Chondrocyte (in vitro differentiated cells): Measurements from ENCODE around the gene SLC2A2. TPM values are rescaled to one million over a fixed set of nuclear protein-coding genes. Genes with fewer than 3 reads are reported as not detected.

ENCODE experiments used
- DNase-seq: peaks from one replicate; pipeline ENCODE4 v3.0.0; 2021; ENCODE audit warnings: mixed read lengths, low spot score
- H3K27ac Mint-ChIP-seq: one replicate; pipeline ENCODE4 v1.8.0; 2021; ENCODE audit warnings: mild to moderate bottlenecking, moderate library complexity, mixed read lengths; ENCODE audit not compliant: unreplicated experiment
- H3K27me3 Mint-ChIP-seq: 2 replicates; pipeline ENCODE4 v1.8.0; 2021; ENCODE audit warnings: low read depth, mixed read lengths
- H3K36me3 Mint-ChIP-seq: 2 replicates; pipeline ENCODE4 v1.8.0; 2021; ENCODE audit warnings: low read depth, mixed read lengths
- H3K4me1 Mint-ChIP-seq: 2 replicates; pipeline ENCODE4 v1.8.0; 2021; ENCODE audit warnings: low read depth, mild to moderate bottlenecking, mixed read lengths
- H3K4me3 Mint-ChIP-seq: one replicate; pipeline ENCODE4 v1.8.0; 2021; ENCODE audit warnings: mild to moderate bottlenecking, moderate library complexity, mixed read lengths; ENCODE audit not compliant: unreplicated experiment
- H3K9me3 Mint-ChIP-seq: 2 replicates; pipeline ENCODE4 v1.8.0; 2021; ENCODE audit warnings: low read depth, mixed read lengths
- total RNA-seq: library from RNA; stranded (reverse); gene quantifications from 3 replicates; pipeline ENCODE4 v1.2.1, GENCODE V29; 2021
- TF ChIP-seq, protein P1 (sequence below): fragments of 200-600 bp; sonication (generic); IDR thresholded peaks from 2 replicates; pipeline ENCODE4 v1.5.0; 2021; ENCODE audit warnings: antibody characterized with exemption, mild to moderate bottlenecking, moderate library complexity

Gene SLC2A2
- total RNA-seq, 1 donor from 2014 or later = not detected

DNA sequence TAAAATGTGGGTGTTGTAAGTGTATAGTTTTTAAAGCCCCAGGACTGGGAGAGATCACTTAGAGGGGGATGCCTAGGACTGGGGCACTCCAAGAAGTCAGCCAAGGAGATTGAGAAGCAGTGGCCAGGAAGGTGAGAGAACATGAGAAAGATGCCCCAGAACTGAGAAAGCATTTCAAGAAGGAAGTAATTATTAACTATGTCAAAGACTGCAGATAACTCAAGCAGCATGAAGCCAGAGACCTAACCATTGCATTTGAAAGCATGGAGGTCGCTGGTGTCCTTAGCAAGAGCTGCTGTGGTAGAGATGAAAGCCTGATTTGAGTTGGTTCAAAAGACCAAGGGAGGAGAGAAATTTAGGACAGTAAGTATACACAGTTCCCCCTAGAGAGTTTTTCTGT, 30.6 kb upstream of the SLC2A2 start:
- peaks cover 2% of the 10 kb centered on the region for H3K36me3 Mint-ChIP-seq
- DNase-seq = no peak
- no peaks in the 10 kb centered on the region for H3K27me3 Mint-ChIP-seq
- H3K27ac Mint-ChIP-seq = no peak overlapping the region
- H3K4me1 Mint-ChIP-seq = no peaks in the 10 kb centered on the region
- TF ChIP-seq, protein P1, sequence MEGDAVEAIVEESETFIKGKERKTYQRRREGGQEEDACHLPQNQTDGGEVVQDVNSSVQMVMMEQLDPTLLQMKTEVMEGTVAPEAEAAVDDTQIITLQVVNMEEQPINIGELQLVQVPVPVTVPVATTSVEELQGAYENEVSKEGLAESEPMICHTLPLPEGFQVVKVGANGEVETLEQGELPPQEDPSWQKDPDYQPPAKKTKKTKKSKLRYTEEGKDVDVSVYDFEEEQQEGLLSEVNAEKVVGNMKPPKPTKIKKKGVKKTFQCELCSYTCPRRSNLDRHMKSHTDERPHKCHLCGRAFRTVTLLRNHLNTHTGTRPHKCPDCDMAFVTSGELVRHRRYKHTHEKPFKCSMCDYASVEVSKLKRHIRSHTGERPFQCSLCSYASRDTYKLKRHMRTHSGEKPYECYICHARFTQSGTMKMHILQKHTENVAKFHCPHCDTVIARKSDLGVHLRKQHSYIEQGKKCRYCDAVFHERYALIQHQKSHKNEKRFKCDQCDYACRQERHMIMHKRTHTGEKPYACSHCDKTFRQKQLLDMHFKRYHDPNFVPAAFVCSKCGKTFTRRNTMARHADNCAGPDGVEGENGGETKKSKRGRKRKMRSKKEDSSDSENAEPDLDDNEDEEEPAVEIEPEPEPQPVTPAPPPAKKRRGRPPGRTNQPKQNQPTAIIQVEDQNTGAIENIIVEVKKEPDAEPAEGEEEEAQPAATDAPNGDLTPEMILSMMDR = no peak
- H3K4me3 Mint-ChIP-seq = no peak overlapping the region
- no peaks in the 10 kb centered on the region for H3K9me3 Mint-ChIP-seq

DNA sequence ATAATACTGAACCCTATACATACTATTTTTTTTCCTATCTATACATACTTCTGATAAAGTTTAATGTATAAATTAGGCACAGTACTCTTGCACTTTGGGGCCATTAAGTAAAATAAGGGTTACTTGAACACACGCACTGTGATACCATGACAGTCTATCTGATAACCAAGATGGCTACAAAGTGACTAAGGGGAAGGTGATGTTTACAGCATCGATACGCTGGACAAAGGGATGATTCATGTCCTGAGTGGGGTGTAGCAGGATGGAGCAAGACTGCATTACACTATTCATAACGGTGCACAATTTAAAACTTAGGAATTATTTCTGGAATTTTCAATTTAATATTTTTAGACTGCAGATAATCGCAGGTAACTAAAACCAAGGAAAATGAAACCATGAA, 30.0 kb upstream of the SLC2A2 start:
- H3K27me3 Mint-ChIP-seq = no peaks in the 10 kb centered on the region
- H3K4me3 Mint-ChIP-seq = no peak overlapping the region
- no peak overlapping the region for H3K27ac Mint-ChIP-seq
- no peaks in the 10 kb centered on the region for H3K36me3 Mint-ChIP-seq
- no peaks in the 10 kb centered on the region for H3K9me3 Mint-ChIP-seq
- TF ChIP-seq, protein P1 = no peak
- no peaks in the 10 kb centered on the region for H3K4me1 Mint-ChIP-seq
- no peak for DNase-seq

DNA sequence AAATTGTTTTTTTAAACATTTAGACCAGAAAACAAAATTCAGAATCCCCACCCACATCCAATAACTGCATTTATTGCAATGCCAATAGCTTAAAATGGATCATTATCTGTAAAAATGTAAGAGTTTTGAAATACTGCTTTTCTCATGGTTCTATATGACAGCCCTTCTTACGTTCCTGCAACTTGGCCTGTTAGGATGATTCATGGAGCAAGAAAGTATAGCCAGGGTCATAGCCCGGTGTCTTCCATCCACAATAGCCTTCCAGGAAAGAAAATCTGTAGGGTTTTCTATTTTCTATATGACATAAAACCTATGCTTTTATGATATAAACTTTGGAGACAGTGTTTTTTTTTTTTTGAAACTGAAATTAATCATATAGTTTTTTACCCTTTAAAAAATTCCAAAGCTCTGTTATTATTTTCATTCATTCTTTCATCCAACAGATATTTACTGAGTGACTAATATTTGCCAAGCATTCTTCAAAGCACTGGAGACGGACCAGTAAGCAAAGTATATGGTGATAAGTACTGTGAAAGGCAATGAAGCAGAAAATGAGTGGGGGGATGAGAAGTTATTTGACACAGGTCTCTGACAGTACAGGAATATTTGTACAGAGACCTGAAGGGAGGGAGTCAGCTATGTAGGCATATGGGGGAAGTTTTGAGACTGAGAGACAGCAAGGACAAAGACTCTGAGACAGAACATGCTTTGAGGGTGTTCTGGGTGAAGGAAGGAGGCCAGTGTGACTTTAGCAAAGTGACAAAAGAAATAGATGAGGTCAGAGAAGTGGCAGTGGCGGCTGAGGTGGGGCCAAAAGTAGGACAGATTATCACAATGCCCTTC, 29.0 kb upstream of the SLC2A2 start:
- H3K27me3 Mint-ChIP-seq = no peaks in the 10 kb centered on the region
- no peak for DNase-seq
- H3K4me3 Mint-ChIP-seq = no peak overlapping the region
- H3K36me3 Mint-ChIP-seq = no peaks in the 10 kb centered on the region
- TF ChIP-seq, protein P1 = no peak
- H3K9me3 Mint-ChIP-seq = no peaks in the 10 kb centered on the region
- H3K4me1 Mint-ChIP-seq = no peaks in the 10 kb centered on the region
- peak overlapping the region; percentile 57 for H3K27ac Mint-ChIP-seq

DNA sequence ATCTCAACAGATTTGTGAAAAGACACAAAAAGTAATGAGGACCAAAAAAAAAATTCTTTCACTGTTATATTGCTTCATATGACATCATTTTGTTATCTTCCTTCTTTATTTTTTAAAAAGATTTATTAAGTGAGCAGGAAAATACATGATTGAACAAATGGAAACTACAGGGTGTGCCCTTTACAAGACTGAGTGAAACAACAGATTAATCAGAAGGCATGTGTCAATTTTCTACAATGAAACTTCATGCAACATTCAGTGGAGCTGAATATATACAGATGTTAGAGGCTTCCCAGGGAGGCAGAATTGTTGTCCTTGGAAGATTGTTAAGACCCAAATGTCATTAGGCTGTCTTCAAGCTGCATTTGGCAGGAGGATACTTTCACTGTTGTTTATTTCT, 28.4 kb upstream of the SLC2A2 start:
- Mint-ChIP-seq H3K27me3 (no peaks in the 10 kb centered on the region), H3K36me3 (no peaks in the 10 kb centered on the region), H3K9me3 (no peaks in the 10 kb centered on the region), H3K27ac (no peak overlapping the region), H3K4me1 (no peaks in the 10 kb centered on the region), H3K4me3 (no peak overlapping the region)
- TF ChIP-seq, protein P1 = peak; percentile 21
- no peak for DNase-seq

DNA sequence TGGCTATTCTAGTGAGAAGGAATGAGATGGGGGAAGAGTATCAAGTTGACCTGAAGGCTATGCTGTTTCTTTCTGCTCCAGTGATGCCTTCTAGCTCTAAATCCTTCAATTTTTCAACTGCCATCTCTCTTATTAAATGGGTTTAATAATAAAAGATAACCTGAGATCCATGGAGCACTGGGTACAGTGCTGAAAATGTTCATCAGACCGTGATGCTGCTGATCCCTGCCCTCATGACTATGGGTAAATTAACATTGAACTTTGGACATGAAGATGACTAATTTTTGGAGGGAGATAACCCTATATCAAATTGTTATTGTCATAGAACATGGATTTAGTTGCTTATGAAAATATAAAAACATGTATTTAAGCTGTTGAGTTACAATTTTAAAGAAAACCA, 27.7 kb upstream of the SLC2A2 start:
- no peaks in the 10 kb centered on the region for H3K9me3 Mint-ChIP-seq
- no peak overlapping the region for H3K27ac Mint-ChIP-seq
- no peaks in the 10 kb centered on the region for H3K36me3 Mint-ChIP-seq
- no peaks in the 10 kb centered on the region for H3K27me3 Mint-ChIP-seq
- no peak overlapping the region for H3K4me3 Mint-ChIP-seq
- H3K4me1 Mint-ChIP-seq = no peaks in the 10 kb centered on the region
- no peak for DNase-seq
- TF ChIP-seq, protein P1 = no peak
